DND-41 (cell line): ENCODE results near the gene CD81.

ENCODE experiments used
- ATAC-seq: fragments of 200-7000 bp; cut with Tn5 transposase; 3 replicates; pipeline ENCODE4 v1.9.1; 2021; ENCODE audit warnings: low read depth; ENCODE audit not compliant: insufficient read depth
- DNase-seq: peaks from one replicate; pipeline ENCODE4 v3.0.0-alpha.2; 2020
- H2AFZ ChIP-seq: 2 replicates; pipeline ENCODE4 v1.6.0; 2012; ENCODE audit warnings: low read depth, low read length
- H3K27ac ChIP-seq: 2 replicates; pipeline ENCODE4 v1.5.1; 2012; ENCODE audit warnings: low read length, inconsistent platforms
- H3K27me3 ChIP-seq: fragments of 200-600 bp; sonication (generic); 2 replicates; pipeline ENCODE4 v1.6.0; 2012; ENCODE audit warnings: low read length, mild to moderate bottlenecking, inconsistent platforms; ENCODE audit not compliant: insufficient read depth, poor library complexity
- H3K36me3 ChIP-seq: 2 replicates; pipeline ENCODE4 v1.5.1; 2012; ENCODE audit warnings: low read length, inconsistent platforms; ENCODE audit not compliant: insufficient read depth
- H3K4me1 ChIP-seq: 2 replicates; pipeline ENCODE4 v1.5.1; 2012; ENCODE audit warnings: mild to moderate bottlenecking, low read length; ENCODE audit not compliant: insufficient read depth
- H3K4me2 ChIP-seq: 2 replicates; pipeline ENCODE4 v1.6.0; 2012; ENCODE audit warnings: mild to moderate bottlenecking, moderate library complexity, low read length, inconsistent platforms; ENCODE audit not compliant: insufficient read depth
- H3K4me3 ChIP-seq, 2 experiments: fragments of 200-600 bp in 1 of 2; shearing (Covaris generic) in 1 of 2; 2 replicates each; pipeline ENCODE4 v1.5.1; 2012 to 2016; ENCODE audit warnings: inconsistent platforms in 2 of 2, low read length in 2 of 2, mild to moderate bottlenecking in 2 of 2, low read depth in 1 of 2, moderate library complexity in 1 of 2
- H3K79me2 ChIP-seq: 2 replicates; pipeline ENCODE4 v1.6.0; 2012; ENCODE audit warnings: low read length, inconsistent platforms; ENCODE audit not compliant: insufficient read depth
- H3K9ac ChIP-seq: 2 replicates; pipeline ENCODE4 v1.6.0; 2012; ENCODE audit warnings: low read depth, mild to moderate bottlenecking, inconsistent platforms, low read length, moderate library complexity
- H3K9me3 ChIP-seq: 2 replicates; pipeline ENCODE4 v1.5.1; 2012; ENCODE audit warnings: low read length, moderate library complexity, mild to moderate bottlenecking, inconsistent platforms; ENCODE audit not compliant: insufficient read depth, severe bottlenecking
- H4K20me1 ChIP-seq: 2 replicates; pipeline ENCODE4 v1.6.0; 2012; ENCODE audit warnings: low read length; ENCODE audit not compliant: insufficient read depth
- EZH2 ChIP-seq: IDR thresholded peaks from 3 replicates; pipeline ENCODE4 v1.6.1; 2012; ENCODE audit warnings: borderline replicate concordance, low read depth, mild to moderate bottlenecking, moderate library complexity, low read length, inconsistent platforms; ENCODE audit not compliant: severe bottlenecking
- TF ChIP-seq, protein P1 (sequence below): IDR thresholded peaks from 2 replicates; pipeline ENCODE4 v1.5.1; 2012; ENCODE audit warnings: borderline replicate concordance, low read length, moderate library complexity, mild to moderate bottlenecking; ENCODE audit not compliant: poor library complexity, severe bottlenecking; ENCODE audit errors: extremely low read depth

The CD81 gene

DNA sequence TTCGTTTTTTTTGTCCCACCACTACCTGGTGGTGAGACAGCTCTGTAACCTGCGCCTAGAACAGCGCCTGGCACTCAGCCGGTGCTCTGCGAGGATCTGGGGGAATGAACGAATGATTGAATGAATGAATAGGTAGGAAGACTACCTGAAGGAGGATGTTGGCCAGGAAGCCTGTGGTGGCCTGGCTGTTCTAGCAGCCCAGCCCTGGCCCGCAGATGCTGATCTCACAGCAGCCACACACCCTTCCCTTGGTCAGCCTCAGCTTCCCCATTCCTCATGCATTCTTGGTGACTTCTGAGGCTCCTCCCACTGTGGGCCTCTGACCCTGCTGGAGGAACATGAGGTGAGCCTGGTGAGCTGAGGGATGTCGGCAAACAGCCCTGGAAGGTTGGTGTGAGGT, 63.5 kb downstream of the CD81 start:
- Histone ChIP-seq H3K36me3 (no peaks in the 10 kb centered on the region), H3K9ac (no peak overlapping the region), H3K79me2 (no peaks in the 10 kb centered on the region), H2AFZ (no peak overlapping the region), H3K9me3 (no peaks in the 10 kb centered on the region), H3K4me2 (no peak overlapping the region), H3K4me3 (no peak overlapping the region), H3K27ac (no peak overlapping the region), H3K4me1 (peaks cover 12% of the 10 kb centered on the region; the same call in 1 of the 2 replicates), H3K27me3 (no peaks in the 10 kb centered on the region), H4K20me1 (no peaks in the 10 kb centered on the region; the same call in 1 of the 2 replicates)
- TF ChIP-seq, protein P1, sequence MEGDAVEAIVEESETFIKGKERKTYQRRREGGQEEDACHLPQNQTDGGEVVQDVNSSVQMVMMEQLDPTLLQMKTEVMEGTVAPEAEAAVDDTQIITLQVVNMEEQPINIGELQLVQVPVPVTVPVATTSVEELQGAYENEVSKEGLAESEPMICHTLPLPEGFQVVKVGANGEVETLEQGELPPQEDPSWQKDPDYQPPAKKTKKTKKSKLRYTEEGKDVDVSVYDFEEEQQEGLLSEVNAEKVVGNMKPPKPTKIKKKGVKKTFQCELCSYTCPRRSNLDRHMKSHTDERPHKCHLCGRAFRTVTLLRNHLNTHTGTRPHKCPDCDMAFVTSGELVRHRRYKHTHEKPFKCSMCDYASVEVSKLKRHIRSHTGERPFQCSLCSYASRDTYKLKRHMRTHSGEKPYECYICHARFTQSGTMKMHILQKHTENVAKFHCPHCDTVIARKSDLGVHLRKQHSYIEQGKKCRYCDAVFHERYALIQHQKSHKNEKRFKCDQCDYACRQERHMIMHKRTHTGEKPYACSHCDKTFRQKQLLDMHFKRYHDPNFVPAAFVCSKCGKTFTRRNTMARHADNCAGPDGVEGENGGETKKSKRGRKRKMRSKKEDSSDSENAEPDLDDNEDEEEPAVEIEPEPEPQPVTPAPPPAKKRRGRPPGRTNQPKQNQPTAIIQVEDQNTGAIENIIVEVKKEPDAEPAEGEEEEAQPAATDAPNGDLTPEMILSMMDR: no peak
- TF ChIP-seq EZH2: no peak
- no peak for ATAC-seq
- no peak for DNase-seq

DNA sequence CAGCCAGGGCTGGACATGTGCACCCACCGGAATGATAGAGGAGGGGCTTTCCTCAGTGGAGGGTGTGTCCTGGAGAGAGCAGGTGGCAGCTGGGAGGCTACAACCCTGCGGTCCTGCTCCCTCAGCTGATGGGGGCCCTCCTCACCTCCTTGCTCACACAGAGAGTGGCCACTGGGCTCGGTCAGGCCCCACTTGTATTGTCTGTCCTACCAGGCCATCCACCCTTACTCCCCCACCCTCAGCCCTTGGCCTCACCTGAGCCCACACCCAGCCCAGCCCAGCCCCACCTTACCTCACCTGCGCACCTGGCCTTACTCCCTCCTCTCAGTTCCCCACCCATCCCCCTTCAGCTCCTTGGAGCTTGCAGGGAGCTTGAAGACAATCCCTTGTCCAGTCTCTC, 64.1 kb downstream of the CD81 start:
- no peak overlapping the region for H3K9ac ChIP-seq
- H2AFZ ChIP-seq: no peak overlapping the region
- no peaks in the 10 kb centered on the region for H3K79me2 ChIP-seq
- no peaks in the 10 kb centered on the region for H3K27me3 ChIP-seq
- H3K27ac ChIP-seq: no peak overlapping the region
- H3K4me3 ChIP-seq: no peak overlapping the region
- no peaks in the 10 kb centered on the region for H3K9me3 ChIP-seq
- no peak for DNase-seq
- H4K20me1 ChIP-seq: no peaks in the 10 kb centered on the region; the same call in none of the 2 replicates
- peaks cover 12% of the 10 kb centered on the region; the same call in 1 of the 2 replicates for H3K4me1 ChIP-seq
- ATAC-seq: no peak
- no peak overlapping the region for H3K4me2 ChIP-seq
- H3K36me3 ChIP-seq: no peaks in the 10 kb centered on the region
- TF ChIP-seq, protein P1: no peak
- no peak for TF ChIP-seq EZH2

DNA sequence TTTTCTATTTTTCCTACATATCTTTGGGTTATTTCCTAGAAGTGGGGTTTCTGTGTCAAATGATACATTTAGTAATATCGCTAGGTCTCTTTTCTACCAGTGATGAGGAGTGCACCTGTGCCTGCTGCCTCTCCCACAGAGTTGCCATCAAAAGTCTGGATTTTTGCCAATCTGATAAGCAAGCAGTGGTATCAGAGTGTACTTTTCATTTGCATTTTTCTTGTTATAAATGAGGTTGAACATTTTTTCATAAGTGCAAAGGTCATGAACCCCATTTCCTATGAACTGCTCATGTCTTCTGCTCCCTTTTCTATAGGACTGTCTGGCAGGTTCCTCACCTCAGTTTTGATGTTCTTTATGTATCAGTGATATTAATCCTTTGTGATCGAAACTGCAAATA, 65.5 kb downstream of the CD81 start:
- Histone ChIP-seq H3K36me3 (no peaks in the 10 kb centered on the region), H2AFZ (no peak overlapping the region), H3K9me3 (no peaks in the 10 kb centered on the region), H3K27me3 (no peaks in the 10 kb centered on the region), H3K9ac (no peak overlapping the region), H3K27ac (no peak overlapping the region), H3K4me3 (no peak overlapping the region), H3K79me2 (no peaks in the 10 kb centered on the region), H3K4me2 (no peak overlapping the region), H4K20me1 (peaks cover 4% of the 10 kb centered on the region; the same call in 1 of the 2 replicates), H3K4me1 (peaks cover 12% of the 10 kb centered on the region; the same call in 1 of the 2 replicates)
- DNase-seq: peak; percentile 43
- ATAC-seq: peak; percentile 88
- TF ChIP-seq, protein P1: no peak
- no peak for TF ChIP-seq EZH2

DNA sequence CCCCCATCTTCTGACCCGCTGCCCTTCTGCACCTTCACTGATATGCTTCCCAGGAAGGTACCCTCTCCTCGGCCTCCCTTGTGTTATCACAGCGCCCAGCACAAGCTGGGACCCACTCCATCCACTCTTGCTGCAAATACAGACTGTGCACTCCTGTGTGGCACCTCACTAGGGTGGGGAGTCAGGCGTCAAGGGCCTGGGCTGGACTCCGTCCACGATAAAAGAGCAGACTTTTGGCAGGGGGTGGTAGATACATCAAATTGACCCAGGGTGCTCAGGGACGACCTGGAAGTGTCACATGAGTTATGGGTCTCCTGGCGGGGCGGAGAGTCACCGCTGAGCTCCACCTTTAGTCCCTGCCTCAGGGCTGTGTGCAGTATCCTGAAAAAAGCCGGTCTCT, 66.3 kb downstream of the CD81 start:
- H3K4me3 ChIP-seq: no peak overlapping the region
- no peaks in the 10 kb centered on the region for H3K27me3 ChIP-seq
- H3K36me3 ChIP-seq: no peaks in the 10 kb centered on the region
- H4K20me1 ChIP-seq: peaks cover 8% of the 10 kb centered on the region
- peaks cover 12% of the 10 kb centered on the region; the same call in 1 of the 2 replicates for H3K4me1 ChIP-seq
- H3K9ac ChIP-seq: no peak overlapping the region
- H3K27ac ChIP-seq: no peak overlapping the region
- TF ChIP-seq EZH2: no peak
- TF ChIP-seq, protein P1: no peak
- no peak overlapping the region for H3K4me2 ChIP-seq
- no peak for ATAC-seq
- no peak for DNase-seq
- H3K79me2 ChIP-seq: no peaks in the 10 kb centered on the region
- H3K9me3 ChIP-seq: no peaks in the 10 kb centered on the region
- H2AFZ ChIP-seq: no peak overlapping the region
